C4-2B (cell line): ENCODE measurements around the gene SH3BP2.

Source experiments
- H3K27ac ChIP-seq: fragments of 450-650 bp; 2 replicates; pipeline ENCODE4 v1.5.1; 2017
- ZFX ChIP-seq: fragments of 450-650 bp; IDR thresholded peaks from 2 replicates; pipeline ENCODE4 v1.6.1; 2017
- TF ChIP-seq, protein P1 (sequence below): fragments of 450-650 bp; conservative IDR thresholded peaks from 2 replicates; pipeline ENCODE4 v1.5.1; 2017; ENCODE audit warnings: mild to moderate bottlenecking

The SH3BP2 gene

DNA sequence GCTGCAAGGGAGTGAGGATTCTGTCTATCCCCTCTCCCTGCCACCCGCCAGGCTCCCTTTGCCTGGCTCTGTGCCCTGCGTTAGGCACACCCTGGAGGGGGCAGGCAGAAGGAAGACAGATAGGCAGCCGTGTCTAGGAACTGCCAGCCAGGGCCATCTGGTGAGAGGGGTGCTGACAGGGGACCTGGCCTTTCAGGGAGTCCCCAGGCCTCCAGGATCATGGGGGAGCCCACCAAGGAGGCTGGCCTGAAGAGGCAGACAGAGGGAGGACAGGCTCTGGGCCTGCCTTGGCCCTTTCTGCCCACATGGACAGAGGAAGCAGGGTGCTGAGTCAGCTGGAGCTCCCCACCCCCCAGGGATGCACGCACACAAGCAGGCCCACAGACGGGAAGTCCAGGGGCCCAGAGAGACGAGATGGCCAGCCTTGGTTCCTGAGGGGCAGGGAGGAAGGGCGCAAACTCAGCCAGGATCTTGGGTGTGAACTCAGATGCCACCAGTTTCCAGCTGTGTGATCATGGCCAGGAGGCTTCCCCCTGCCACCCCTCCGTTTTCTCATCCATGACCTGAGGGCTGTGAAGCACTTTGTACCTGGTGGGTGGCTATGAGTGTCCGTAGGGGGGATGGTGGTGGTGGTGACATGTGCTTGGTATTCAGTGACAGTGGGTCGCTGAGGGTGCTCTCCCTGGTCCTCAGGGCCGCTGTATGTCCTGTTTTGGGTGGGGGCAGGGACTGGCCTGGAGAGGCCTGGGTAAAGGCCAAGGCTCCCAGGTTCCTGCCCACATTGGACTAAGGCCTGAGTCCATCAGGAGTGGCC, 1.8 kb downstream of the SH3BP2 start:
- TF ChIP-seq, protein P1, sequence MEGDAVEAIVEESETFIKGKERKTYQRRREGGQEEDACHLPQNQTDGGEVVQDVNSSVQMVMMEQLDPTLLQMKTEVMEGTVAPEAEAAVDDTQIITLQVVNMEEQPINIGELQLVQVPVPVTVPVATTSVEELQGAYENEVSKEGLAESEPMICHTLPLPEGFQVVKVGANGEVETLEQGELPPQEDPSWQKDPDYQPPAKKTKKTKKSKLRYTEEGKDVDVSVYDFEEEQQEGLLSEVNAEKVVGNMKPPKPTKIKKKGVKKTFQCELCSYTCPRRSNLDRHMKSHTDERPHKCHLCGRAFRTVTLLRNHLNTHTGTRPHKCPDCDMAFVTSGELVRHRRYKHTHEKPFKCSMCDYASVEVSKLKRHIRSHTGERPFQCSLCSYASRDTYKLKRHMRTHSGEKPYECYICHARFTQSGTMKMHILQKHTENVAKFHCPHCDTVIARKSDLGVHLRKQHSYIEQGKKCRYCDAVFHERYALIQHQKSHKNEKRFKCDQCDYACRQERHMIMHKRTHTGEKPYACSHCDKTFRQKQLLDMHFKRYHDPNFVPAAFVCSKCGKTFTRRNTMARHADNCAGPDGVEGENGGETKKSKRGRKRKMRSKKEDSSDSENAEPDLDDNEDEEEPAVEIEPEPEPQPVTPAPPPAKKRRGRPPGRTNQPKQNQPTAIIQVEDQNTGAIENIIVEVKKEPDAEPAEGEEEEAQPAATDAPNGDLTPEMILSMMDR: no peak
- TF ChIP-seq ZFX: no peak
- peak overlapping the region; percentile 11; the same call in 1 of the 2 replicates for H3K27ac ChIP-seq

DNA sequence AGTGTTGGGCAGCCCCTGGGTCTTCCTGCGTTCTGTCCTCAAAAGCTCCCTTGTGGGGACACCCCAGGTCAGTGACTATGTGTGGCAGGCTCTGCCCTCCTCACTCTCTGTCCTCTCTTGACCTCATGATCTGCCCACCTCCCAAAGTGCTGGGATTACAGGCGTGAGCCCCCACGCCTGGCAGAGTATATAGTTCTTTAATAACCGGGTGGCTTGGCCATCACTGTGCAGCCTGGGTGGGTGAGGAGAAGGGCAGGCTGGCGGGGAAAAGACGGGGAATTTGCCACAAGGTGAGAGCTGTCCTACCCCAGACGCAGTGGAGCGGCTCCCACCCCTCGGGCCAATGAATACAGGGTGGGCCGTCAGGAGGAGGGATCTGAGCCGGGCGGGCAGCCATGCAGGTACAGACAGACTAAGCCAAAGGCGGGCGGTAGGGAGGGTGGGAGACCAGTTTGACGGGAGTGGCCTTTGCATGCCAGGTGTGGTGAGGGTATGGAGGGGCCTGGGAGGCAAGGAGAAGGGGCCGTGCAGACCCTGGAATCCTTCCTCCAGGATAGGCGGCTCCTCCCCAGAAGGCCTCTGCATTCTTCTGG, 2.5 kb downstream of the SH3BP2 start:
- no peak overlapping the region for H3K27ac ChIP-seq
- TF ChIP-seq, protein P1: no peak
- TF ChIP-seq ZFX: no peak

DNA sequence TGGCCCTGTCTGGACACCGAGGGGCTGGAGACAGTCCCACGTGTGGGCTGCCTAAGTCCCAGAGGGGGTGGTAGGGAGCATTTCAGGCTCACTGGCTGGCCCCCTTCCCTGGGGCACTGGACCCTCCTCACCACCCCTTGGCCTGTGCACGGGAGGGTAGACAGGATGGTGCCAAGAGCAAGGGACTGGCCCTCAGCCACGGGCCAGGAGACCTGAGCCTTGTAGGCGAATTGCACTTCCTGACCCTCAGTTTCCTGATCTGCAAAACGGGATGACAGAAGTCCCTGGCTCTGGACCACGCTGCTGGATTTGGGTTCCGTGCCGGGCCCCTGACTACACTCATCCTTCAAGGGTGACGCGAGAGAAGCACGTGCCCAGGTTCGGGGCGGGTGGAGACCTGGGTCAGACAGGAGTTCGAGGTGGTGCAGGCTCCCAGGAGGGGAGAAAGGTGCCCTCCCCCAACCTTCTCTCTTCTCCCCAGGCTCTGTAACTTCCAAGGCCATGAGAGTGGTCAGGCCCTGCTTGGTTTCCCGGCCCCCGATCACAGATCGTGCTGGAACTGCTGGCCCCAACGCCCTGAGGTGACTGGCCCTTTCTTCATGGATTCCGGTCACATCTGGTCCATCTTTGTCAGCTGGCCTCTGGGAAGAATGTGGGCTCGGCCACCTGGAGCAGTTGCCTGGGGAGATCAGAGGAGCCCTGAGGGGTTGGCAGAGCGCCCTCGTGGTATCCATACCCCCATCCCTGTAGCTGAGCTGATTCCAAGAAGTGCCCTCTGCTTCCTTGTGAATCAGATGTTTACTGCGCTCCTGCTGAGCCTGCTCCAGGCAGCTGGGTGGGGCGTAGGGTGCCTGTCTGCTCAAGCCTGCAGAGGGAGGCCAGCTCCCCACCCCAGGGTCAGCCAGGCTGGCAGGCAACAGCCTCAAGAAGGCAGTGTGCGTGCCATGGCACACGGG, 3.3 kb downstream of the SH3BP2 start:
- H3K27ac ChIP-seq: no peak overlapping the region

DNA sequence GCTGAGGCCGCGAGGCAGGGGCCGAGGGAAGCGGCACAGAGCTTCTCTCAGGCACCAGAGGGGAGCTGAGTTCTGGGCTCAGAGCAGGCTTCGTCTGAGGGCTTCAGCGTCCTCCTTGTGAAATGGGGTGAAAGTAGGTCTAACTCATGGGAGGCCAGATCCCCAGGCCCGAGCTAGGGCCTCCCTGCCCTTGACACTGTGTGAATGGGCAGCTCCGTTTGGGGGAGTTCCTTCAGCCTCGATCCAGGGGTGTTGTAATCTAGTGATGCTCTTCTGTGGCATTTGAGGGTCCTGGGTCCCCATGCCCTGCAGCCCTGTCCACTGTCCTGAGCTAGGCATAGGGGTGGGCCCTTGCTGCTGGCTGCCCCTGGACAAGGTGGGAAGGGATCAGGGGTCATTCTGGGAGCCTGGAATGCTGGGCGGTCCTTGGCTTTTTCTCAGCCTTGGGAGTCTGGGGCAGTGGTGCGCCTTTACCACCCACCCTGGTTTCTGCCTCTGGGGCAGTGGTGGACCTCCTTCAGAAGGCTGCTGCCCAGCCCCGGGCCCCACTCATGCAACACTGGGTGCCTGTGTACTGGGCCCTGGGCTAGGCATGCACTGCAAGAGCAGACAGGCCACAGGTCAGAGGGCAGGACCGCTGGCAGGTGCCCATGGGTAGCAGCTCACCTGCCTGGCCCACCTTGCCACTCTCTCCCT, 4.1 kb downstream of the SH3BP2 start:
- no peak overlapping the region for H3K27ac ChIP-seq

More for the DNA sequence above, 3.3 kb downstream of the SH3BP2 start:
- TF ChIP-seq, protein P1: no peak
- no peak for TF ChIP-seq ZFX

DNA sequence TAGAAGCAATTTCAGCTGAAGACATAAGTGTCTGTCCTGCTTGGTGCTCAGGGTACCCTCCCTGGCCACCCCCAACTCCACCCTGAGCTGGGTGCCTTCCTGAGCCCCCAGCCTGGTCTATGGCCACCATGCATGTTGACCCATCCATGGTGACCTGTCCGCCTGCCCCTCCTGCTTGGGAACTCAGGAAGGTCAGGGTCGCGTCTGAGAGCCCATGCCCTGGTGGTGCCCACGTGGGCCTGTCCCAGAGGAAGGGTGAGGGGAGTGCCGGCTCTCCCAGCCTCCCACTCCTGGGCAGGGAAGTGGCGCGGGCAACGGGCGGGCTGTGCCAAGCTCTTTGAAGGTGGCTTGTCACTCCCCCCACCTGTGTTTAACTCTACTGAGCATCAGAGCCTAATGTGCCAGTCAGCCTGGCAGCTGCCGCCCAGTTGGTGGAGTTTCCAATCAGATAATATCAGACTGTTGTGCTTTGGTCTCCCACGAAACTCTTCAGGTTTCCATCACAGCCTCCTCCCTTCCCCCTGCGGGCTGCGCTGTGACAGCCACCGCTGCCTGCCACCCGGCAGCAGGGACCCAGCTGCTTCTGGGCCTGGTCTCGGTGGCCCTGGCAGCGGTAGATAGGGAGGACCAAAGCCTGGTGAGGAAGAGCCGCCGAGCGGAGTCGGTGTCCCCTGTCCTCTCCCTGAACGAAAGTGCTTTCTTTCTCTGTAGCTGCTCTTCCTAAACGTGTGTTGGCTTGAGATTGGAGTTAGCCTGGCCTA, 4.8 kb downstream of the SH3BP2 start:
- no peak for TF ChIP-seq ZFX
- H3K27ac ChIP-seq: no peak overlapping the region

More for the DNA sequence above, 4.1 kb downstream of the SH3BP2 start:
- TF ChIP-seq, protein P1: no peak
- TF ChIP-seq ZFX: no peak

DNA sequence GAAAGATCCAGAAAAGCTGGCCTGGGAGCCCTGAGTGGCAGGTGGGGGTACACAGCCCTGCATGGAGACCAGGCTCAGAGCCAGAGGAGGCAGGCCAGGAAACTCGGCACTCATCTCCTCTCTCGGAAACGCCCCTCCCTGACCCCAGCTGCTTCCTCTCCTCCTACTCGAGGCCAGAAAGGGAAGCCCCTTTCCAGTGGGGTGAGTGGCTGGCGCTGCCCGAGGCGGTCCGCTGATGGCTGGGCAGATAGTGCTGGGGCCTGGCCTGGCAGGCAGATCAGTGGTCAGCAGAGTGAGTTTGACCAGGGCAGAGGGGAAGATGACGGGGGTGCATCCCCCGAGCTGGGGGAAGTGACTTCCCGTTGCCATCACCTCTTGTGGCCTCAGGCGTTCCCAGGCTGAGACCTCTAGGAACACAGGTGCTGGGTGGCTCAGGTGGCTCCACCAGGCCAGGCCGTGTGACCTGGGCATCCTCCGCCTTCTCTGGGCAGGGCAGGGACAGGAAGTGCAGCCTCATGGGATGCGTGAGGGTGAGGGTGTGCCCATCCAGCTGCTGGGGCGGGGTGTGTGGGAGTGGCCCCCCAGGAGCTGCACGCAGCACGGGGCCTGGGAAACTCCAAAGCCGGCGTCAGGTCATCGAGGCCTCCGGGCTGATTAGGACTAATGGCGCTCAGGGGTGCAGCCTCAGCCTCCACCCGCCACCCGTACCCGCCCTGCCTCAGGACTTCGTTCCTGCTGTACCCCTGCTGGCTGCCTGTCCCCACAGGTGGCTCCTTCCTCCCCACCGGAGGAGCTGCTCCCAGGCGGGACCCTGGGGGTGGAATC, 5.7 kb downstream of the SH3BP2 start:
- no peak overlapping the region for H3K27ac ChIP-seq
- TF ChIP-seq, protein P1: no peak
- TF ChIP-seq ZFX: no peak
